ENCODE data around the gene FZD2.

The FZD2 gene

DNA sequence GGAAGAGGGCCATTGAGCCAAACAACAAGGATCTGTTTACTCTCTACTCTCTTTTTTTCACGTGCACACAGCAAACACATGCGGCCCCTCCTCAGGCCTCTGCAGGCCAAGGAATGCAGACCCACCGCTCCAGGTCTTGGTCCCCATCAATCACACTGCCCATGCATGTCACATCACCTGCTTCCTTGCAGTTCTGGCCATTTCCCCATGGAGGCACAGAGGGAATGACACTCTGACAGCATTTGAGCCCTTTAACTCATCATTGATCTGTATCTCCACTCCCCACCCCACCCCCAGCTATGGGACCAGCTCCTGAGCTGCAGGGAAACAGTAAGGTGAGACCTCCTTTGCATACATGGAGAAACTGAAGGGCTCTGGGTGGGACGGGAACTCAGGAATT, 53.0 kb downstream of the FZD2 start:
- DNase-seq = no peak

Measured in GDM1 (cell line).